HepG2 (cell line): Measurements from ENCODE around the gene KCNH6. TPM values are rescaled to one million over a fixed set of nuclear protein-coding genes. Genes with fewer than 3 reads are reported as not detected.

Experiments used
- ELF4 ChIP-seq: sonication (generic); formaldehyde crosslinking; IDR thresholded peaks from 2 replicates; pipeline ENCODE4 v1.5.0; 2020; ENCODE audit warnings: missing genetic modification reagents, mild to moderate bottlenecking, moderate library complexity, borderline replicate concordance
- FOXC1 ChIP-seq: sonication (generic); formaldehyde crosslinking; IDR thresholded peaks from 2 replicates; pipeline ENCODE4 v1.8.0; 2022; ENCODE audit warnings: mild to moderate bottlenecking, missing genetic modification reagents, borderline replicate concordance
- FOXO1 ChIP-seq: sonication (generic); formaldehyde crosslinking; IDR thresholded peaks from 2 replicates; pipeline ENCODE4 v1.4.0; 2020; ENCODE audit warnings: missing genetic modification reagents
- GABPA ChIP-seq, 2 experiments: IDR thresholded peaks; 2 replicates each; pipeline ENCODE4 v1.6.1; 2011 to 2016; ENCODE audit warnings: low read depth in 2 of 2, low read length in 1 of 2, missing biosample characterization in 1 of 2, missing genetic modification characterization in 1 of 2
- HCFC1 ChIP-seq: fragments of 150-350 bp; IDR thresholded peaks from 2 replicates; pipeline ENCODE4 v1.6.1; 2014; ENCODE audit warnings: low read depth, low read length
- HNRNPH1 ChIP-seq: fragments of 200-400 bp; formaldehyde crosslinking; optimal IDR thresholded peaks from 2 replicates; pipeline ENCODE3; 2017; ENCODE audit warnings: mild to moderate bottlenecking, low read depth, low read length
- HOXA7 ChIP-seq: sonication (generic); formaldehyde crosslinking; IDR thresholded peaks from 2 replicates; pipeline ENCODE4 v1.8.1; 2022; ENCODE audit warnings: mild to moderate bottlenecking, missing genetic modification reagents, moderate library complexity
- MLX ChIP-seq: IDR thresholded peaks from 2 replicates; pipeline ENCODE4 v1.6.1; 2016
- PCBP1 ChIP-seq: fragments of 200-400 bp; formaldehyde crosslinking; IDR thresholded peaks from 2 replicates; pipeline ENCODE4 v1.6.1; 2017; ENCODE audit warnings: mild to moderate bottlenecking, low read depth, low read length, borderline replicate concordance
- PPARG ChIP-seq: conservative IDR thresholded peaks from 2 replicates; pipeline ENCODE4 v1.6.1; 2016; ENCODE audit warnings: missing biosample characterization, missing genetic modification reagents
- SOX5 ChIP-seq: IDR thresholded peaks from 2 replicates; pipeline ENCODE4 v1.6.1; 2016; ENCODE audit warnings: borderline replicate concordance
- STAT6 ChIP-seq: sonication (generic); formaldehyde crosslinking; IDR thresholded peaks from 2 replicates; pipeline ENCODE4 v1.4.0; 2020; ENCODE audit warnings: missing genetic modification reagents, mild to moderate bottlenecking, borderline replicate concordance
- ZNF224 ChIP-seq: sonication (generic); formaldehyde crosslinking; IDR thresholded peaks from 2 replicates; pipeline ENCODE4 v1.5.0; 2020; ENCODE audit warnings: mild to moderate bottlenecking, missing genetic modification reagents
- ZNF501 ChIP-seq: sonication (generic); formaldehyde crosslinking; IDR thresholded peaks from 2 replicates; pipeline ENCODE4 v1.5.1; 2020; ENCODE audit warnings: mild to moderate bottlenecking, moderate library complexity, missing genetic modification reagents
- ZNF749 ChIP-seq: sonication (generic); formaldehyde crosslinking; IDR thresholded peaks from 2 replicates; pipeline ENCODE4 v1.8.0; 2022; ENCODE audit warnings: mild to moderate bottlenecking, missing genetic modification reagents, moderate library complexity, borderline replicate concordance
- ZNF839 ChIP-seq: sonication (generic); formaldehyde crosslinking; IDR thresholded peaks from 2 replicates; pipeline ENCODE4 v1.4.0; 2020; ENCODE audit warnings: missing genetic modification reagents, mild to moderate bottlenecking, borderline replicate concordance
- ZNF883 ChIP-seq: sonication (generic); formaldehyde crosslinking; IDR thresholded peaks from 2 replicates; pipeline ENCODE4 v1.5.1; 2020; ENCODE audit warnings: mild to moderate bottlenecking, missing genetic modification reagents; ENCODE audit errors: not compliant biosample characterization
- polyA plus RNA-seq, 8 experiments: library from polyadenylated mRNA; depleted of rRNA in 3 of 8; stranded (reverse) in 7 of 8; unstranded in 1 of 8; fragments of >200 nt; fragmentation: Illumina TruSeq in 4 of 8; extraction: Trizol in 4 of 8; gene quantifications; 2 replicates each; pipeline versions ENCODE4 v1.2.1 to v1.2.3, GENCODE V29; 2011 to 2016; ENCODE audit warnings: low read depth in 4 of 8, missing spikeins in 1 of 8, mixed read lengths in 1 of 8; ENCODE audit not compliant: insufficient read depth in 1 of 8
- total RNA-seq, 5 experiments: library from RNA; depleted of rRNA; stranded (reverse); fragments of >200 nt; fragmentation: Illumina TruSeq; extraction: Trizol; gene quantifications; 2 replicates each; pipeline ENCODE4 v1.2.3, GENCODE V29; 2016; ENCODE audit warnings: low read depth in 1 of 5
- TF ChIP-seq, protein P1 (sequence below): sonication (generic); formaldehyde crosslinking; IDR thresholded peaks from 2 replicates; pipeline ENCODE4 v1.5.1; 2020; ENCODE audit warnings: missing genetic modification reagents, mild to moderate bottlenecking, borderline replicate concordance
- TF ChIP-seq, protein P2 (sequence below): IDR thresholded peaks from 2 replicates; pipeline ENCODE4 v1.6.1; 2016
- TF ChIP-seq, protein P3 (sequence below): sonication (generic); formaldehyde crosslinking; IDR thresholded peaks from 2 replicates; pipeline ENCODE4 v1.5.0; 2020; ENCODE audit warnings: missing genetic modification reagents

KCNH6 gene
- total and polyA plus RNA-seq, 2 of the 13 experiments (the other 11 are each of a cell fraction or from before 2014, with no cell fraction given) = 0.05 to 0.18 TPM

GRCh38 chr17:63478814-63479494 lies 44.2 kb upstream of the KCNH6 start (continued):
- TF ChIP-seq MLX (CRISPR knock-in tag) = no peak
- TF ChIP-seq STAT6 = no peak
- no peak for TF ChIP-seq GABPA (IDR thresholded peaks at IDR 0.05; ENCODE audit: low read depth, low read length)
- TF ChIP-seq GABPA (CRISPR knock-in tag; IDR thresholded peaks at IDR 0.05; ENCODE audit: low read depth) = no peak
- TF ChIP-seq ZNF501 (CRISPR knock-in tag) = peak; percentile 69
- TF ChIP-seq FOXC1 = no peak; the same call in 1 of the 2 replicates
- TF ChIP-seq, protein P1, sequence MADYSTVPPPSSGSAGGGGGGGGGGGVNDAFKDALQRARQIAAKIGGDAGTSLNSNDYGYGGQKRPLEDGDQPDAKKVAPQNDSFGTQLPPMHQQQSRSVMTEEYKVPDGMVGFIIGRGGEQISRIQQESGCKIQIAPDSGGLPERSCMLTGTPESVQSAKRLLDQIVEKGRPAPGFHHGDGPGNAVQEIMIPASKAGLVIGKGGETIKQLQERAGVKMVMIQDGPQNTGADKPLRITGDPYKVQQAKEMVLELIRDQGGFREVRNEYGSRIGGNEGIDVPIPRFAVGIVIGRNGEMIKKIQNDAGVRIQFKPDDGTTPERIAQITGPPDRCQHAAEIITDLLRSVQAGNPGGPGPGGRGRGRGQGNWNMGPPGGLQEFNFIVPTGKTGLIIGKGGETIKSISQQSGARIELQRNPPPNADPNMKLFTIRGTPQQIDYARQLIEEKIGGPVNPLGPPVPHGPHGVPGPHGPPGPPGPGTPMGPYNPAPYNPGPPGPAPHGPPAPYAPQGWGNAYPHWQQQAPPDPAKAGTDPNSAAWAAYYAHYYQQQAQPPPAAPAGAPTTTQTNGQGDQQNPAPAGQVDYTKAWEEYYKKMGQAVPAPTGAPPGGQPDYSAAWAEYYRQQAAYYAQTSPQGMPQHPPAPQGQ = no peak
- no peak for TF ChIP-seq ZNF224 (CRISPR knock-in tag)
- TF ChIP-seq SOX5 = no peak
- TF ChIP-seq PPARG (CRISPR knock-in tag) = no peak
- TF ChIP-seq, protein P2, sequence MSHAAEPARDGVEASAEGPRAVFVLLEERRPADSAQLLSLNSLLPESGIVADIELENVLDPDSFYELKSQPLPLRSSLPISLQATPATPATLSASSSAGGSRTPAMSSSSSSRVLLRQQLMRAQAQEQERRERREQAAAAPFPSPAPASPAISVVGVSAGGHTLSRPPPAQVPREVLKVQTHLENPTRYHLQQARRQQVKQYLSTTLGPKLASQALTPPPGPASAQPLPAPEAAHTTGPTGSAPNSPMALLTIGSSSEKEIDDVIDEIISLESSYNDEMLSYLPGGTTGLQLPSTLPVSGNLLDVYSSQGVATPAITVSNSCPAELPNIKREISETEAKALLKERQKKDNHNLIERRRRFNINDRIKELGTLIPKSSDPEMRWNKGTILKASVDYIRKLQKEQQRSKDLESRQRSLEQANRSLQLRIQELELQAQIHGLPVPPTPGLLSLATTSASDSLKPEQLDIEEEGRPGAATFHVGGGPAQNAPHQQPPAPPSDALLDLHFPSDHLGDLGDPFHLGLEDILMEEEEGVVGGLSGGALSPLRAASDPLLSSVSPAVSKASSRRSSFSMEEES (CRISPR knock-in tag) = no peak
- no peak for TF ChIP-seq HNRNPH1
- TF ChIP-seq HCFC1 = no peak
- TF ChIP-seq ZNF883 = peak; percentile 32
- TF ChIP-seq FOXO1 (CRISPR knock-in tag) = peak; percentile 31; the same call in 1 of the 2 replicates
- TF ChIP-seq, protein P3, sequence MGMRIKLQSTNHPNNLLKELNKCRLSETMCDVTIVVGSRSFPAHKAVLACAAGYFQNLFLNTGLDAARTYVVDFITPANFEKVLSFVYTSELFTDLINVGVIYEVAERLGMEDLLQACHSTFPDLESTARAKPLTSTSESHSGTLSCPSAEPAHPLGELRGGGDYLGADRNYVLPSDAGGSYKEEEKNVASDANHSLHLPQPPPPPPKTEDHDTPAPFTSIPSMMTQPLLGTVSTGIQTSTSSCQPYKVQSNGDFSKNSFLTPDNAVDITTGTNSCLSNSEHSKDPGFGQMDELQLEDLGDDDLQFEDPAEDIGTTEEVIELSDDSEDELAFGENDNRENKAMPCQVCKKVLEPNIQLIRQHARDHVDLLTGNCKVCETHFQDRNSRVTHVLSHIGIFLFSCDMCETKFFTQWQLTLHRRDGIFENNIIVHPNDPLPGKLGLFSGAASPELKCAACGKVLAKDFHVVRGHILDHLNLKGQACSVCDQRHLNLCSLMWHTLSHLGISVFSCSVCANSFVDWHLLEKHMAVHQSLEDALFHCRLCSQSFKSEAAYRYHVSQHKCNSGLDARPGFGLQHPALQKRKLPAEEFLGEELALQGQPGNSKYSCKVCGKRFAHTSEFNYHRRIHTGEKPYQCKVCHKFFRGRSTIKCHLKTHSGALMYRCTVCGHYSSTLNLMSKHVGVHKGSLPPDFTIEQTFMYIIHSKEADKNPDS = no peak
- 0 out of 2 replicates have a peak, but pooled peaks have one; percentile 50 for TF ChIP-seq ZNF749 (CRISPR knock-in tag)
- TF ChIP-seq ZNF839 (CRISPR knock-in tag) = no peak
- TF ChIP-seq PCBP1 = 0 out of 2 replicates have a peak, but pooled peaks have one; percentile 52
- TF ChIP-seq ELF4 = no peak
- TF ChIP-seq HOXA7 (CRISPR knock-in tag) = no peak
